H1 (cell line): ENCODE data around the gene POGLUT2. TPM values are rescaled to one million over a fixed set of nuclear protein-coding genes. Genes with fewer than 3 reads are reported as not detected.

Experiments
- CTCF ChIA-PET: fragments of 300-600 bp; sonication (Branson Sonifier 250); formaldehyde crosslinking; loops from one replicate; lab custom pipeline; 2021; ENCODE audit not compliant: partially characterized antibody; lab: Charles Lee
- POLR2A ChIA-PET: fragments of 300-600 bp; sonication (Branson Sonifier 250); formaldehyde crosslinking; loops from one replicate; lab custom pipeline; 2021; ENCODE audit warnings: inconsistent platforms; ENCODE audit not compliant: partially characterized antibody; lab: Charles Lee
- DNase-seq, 2 experiments: peaks; one replicate each; pipeline versions ENCODE4 v3.0.0 to v3.0.0-alpha.2; 2010 to 2022; ENCODE audit warnings: low spot score in 2 of 2, low read depth in 1 of 2, mixed read lengths in 1 of 2
- FAIRE-seq: peaks from 2 replicates; lab custom pipeline; 2011; peaks lifted over from hg19 to GRCh38; lab: Jason Lieb, UNC
- H2AFZ ChIP-seq: 2 replicates; pipeline ENCODE4 v1.8.1; 2012; ENCODE audit warnings: low read length, inconsistent platforms
- H2AK5ac ChIP-seq: 2 replicates; pipeline ENCODE4 v1.6.1; 2013; ENCODE audit warnings: low read depth, low read length
- H2BK120ac ChIP-seq: replicated peaks from 2 replicates; pipeline ENCODE3; 2013; ENCODE audit warnings: low read depth, low read length, inconsistent platforms
- H2BK12ac ChIP-seq: 2 replicates; pipeline ENCODE4 v1.6.1; 2013; ENCODE audit warnings: low read depth, low read length
- H2BK15ac ChIP-seq: 2 replicates; pipeline ENCODE4 v1.6.1; 2013; ENCODE audit warnings: low read length
- H2BK20ac ChIP-seq: 2 replicates; pipeline ENCODE4 v1.6.1; 2013; ENCODE audit warnings: low read length
- H2BK5ac ChIP-seq: 2 replicates; pipeline ENCODE4 v1.6.1; 2013; ENCODE audit warnings: low read depth, low read length
- H3K14ac ChIP-seq: 2 replicates; pipeline ENCODE4 v1.6.1; 2013; ENCODE audit warnings: inconsistent platforms; ENCODE audit not compliant: insufficient read length
- H3K18ac ChIP-seq: 2 replicates; pipeline ENCODE4 v1.6.1; 2013; ENCODE audit warnings: low read length; ENCODE audit errors: extremely low read depth
- H3K23ac ChIP-seq: 2 replicates; pipeline ENCODE4 v1.6.1; 2013; ENCODE audit warnings: inconsistent platforms; ENCODE audit not compliant: insufficient read length
- H3K23me2 ChIP-seq: 2 replicates; pipeline ENCODE4 v1.6.1; 2013; ENCODE audit warnings: low read depth, low read length
- H3K27ac ChIP-seq: 2 replicates; pipeline ENCODE4 v1.6.1; 2011; ENCODE audit warnings: low read depth, low read length, inconsistent platforms
- H3K27me3 ChIP-seq, 4 experiments: replicated peaks in 1 of 4; 1 replicate in 1 of 4; 2 replicates in 3 of 4; pipeline versions ENCODE4 v1.6.1 to v1.8.1; 2011 to 2013; ENCODE audit warnings: low read length in 3 of 4, mild to moderate bottlenecking in 3 of 4, inconsistent platforms in 2 of 4, mixed read lengths in 2 of 4, moderate library complexity in 1 of 4; ENCODE audit not compliant: control insufficient read depth in 3 of 4, insufficient read depth in 3 of 4; ENCODE audit errors: extremely low read depth in 1 of 4
- H3K36me3 ChIP-seq, 4 experiments: 2 replicates each; pipeline versions ENCODE4 v1.6.1 to v1.8.1; 2011 to 2013; ENCODE audit warnings: mild to moderate bottlenecking in 4 of 4, low read length in 3 of 4, moderate library complexity in 2 of 4, control low read depth in 1 of 4, inconsistent platforms in 1 of 4; ENCODE audit not compliant: insufficient read depth in 4 of 4, control insufficient read depth in 2 of 4
- H3K4ac ChIP-seq: replicated peaks from 2 replicates; pipeline ENCODE3; 2013; ENCODE audit warnings: low read length, low read depth, mixed read lengths, inconsistent platforms; ENCODE audit not compliant: insufficient read length
- H3K4me1 ChIP-seq, 4 experiments: replicated peaks in 1 of 4; 1 replicate in 1 of 4; 2 replicates in 3 of 4; pipeline versions ENCODE4 v1.6.1 to v1.8.1; 2011 to 2013; ENCODE audit warnings: low read length in 3 of 4, inconsistent platforms in 2 of 4, mixed read lengths in 1 of 4; ENCODE audit not compliant: insufficient read depth in 4 of 4, control insufficient read depth in 3 of 4
- H3K4me2 ChIP-seq, 2 experiments: 2 replicates each; pipeline versions ENCODE4 v1.6.1 to v1.8.1; 2011 to 2013; ENCODE audit warnings: low read depth in 2 of 2, low read length in 2 of 2, control low read depth in 1 of 2, inconsistent platforms in 1 of 2, mild to moderate bottlenecking in 1 of 2; ENCODE audit not compliant: insufficient read depth in 1 of 2
- H3K4me3 ChIP-seq, 4 experiments: fragments of 200-600, 300-600 bp in 1 of 4; sonication (generic), shearing (Covaris generic), sonication (Bioruptor Twin) in 1 of 4; 2 replicates each; pipeline versions ENCODE4 v1.5.1 to v1.8.1; 2011 to 2016; ENCODE audit warnings: low read length in 4 of 4, low read depth in 3 of 4, control low read depth in 2 of 4, inconsistent platforms in 2 of 4, mild to moderate bottlenecking in 2 of 4, mixed read lengths in 1 of 4, moderate library complexity in 1 of 4; ENCODE audit not compliant: insufficient read depth in 2 of 4; ENCODE audit errors: extremely low read depth in 1 of 4
- H3K56ac ChIP-seq: replicated peaks from 2 replicates; pipeline ENCODE3; 2013; ENCODE audit warnings: low read depth, mild to moderate bottlenecking, mixed read lengths, low read length, inconsistent platforms; ENCODE audit not compliant: insufficient read length
- H3K79me1 ChIP-seq: 2 replicates; pipeline ENCODE4 v1.6.1; 2013; ENCODE audit warnings: low read depth, low read length, control low read depth
- H3K79me2 ChIP-seq, 2 experiments: 2 replicates each; pipeline versions ENCODE4 v1.6.1 to v1.8.1; 2012 to 2013; ENCODE audit warnings: low read length in 2 of 2, mild to moderate bottlenecking in 2 of 2, inconsistent platforms in 1 of 2; ENCODE audit not compliant: insufficient read depth in 2 of 2, control insufficient read depth in 1 of 2
- H3K9ac ChIP-seq, 4 experiments: replicated peaks in 1 of 4; 1 replicate in 1 of 4; 2 replicates in 3 of 4; pipeline versions ENCODE4 v1.6.1 to v1.8.1; 2011 to 2013; ENCODE audit warnings: low read depth in 3 of 4, low read length in 3 of 4, control low read depth in 2 of 4, mild to moderate bottlenecking in 2 of 4, moderate library complexity in 2 of 4, inconsistent platforms in 1 of 4; ENCODE audit errors: extremely low read depth in 1 of 4
- H3K9me3 ChIP-seq, 2 experiments: 2 replicates each; pipeline versions ENCODE4 v1.6.1 to v1.8.1; 2012 to 2013; ENCODE audit warnings: mild to moderate bottlenecking in 2 of 2, moderate library complexity in 2 of 2, control low read depth in 1 of 2, inconsistent platforms in 1 of 2, low read depth in 1 of 2, low read length in 1 of 2, mixed read lengths in 1 of 2; ENCODE audit not compliant: insufficient read depth in 2 of 2
- H4K20me1 ChIP-seq, 2 experiments: replicated peaks in 1 of 2; 2 replicates each; pipeline versions ENCODE3 to v1.8.1; 2011 to 2013; ENCODE audit warnings: inconsistent platforms in 2 of 2, low read length in 2 of 2, mild to moderate bottlenecking in 1 of 2; ENCODE audit not compliant: insufficient read depth in 2 of 2, control insufficient read depth in 1 of 2
- H4K5ac ChIP-seq: 2 replicates; pipeline ENCODE4 v1.6.1; 2013; ENCODE audit warnings: low read length, low read depth, mixed read lengths, inconsistent platforms; ENCODE audit not compliant: insufficient read length
- H4K8ac ChIP-seq: 2 replicates; pipeline ENCODE4 v1.8.0; 2013; ENCODE audit warnings: mild to moderate bottlenecking, moderate library complexity, low read length, inconsistent platforms; ENCODE audit not compliant: insufficient read depth; ENCODE audit errors: extremely low read depth
- H4K91ac ChIP-seq: replicated peaks from 2 replicates; pipeline ENCODE3; 2013; ENCODE audit warnings: low read length, mixed read lengths, inconsistent platforms; ENCODE audit not compliant: insufficient read length
- ASH2L ChIP-seq: fragments of 200-600, 300-600 bp; sonication (generic); IDR thresholded peaks from one replicate; pipeline ENCODE4 v1.7.1; 2017; ENCODE audit warnings: low read length
- BRCA1 ChIP-seq: IDR thresholded peaks from 2 replicates; pipeline ENCODE4 v1.6.1; 2012; ENCODE audit warnings: low read depth, low read length, improper control_type of control experiment
- CBX8 ChIP-seq: fragments of 300-800, 300-1000 bp; sonication (generic); IDR thresholded peaks from 2 replicates; pipeline ENCODE4 v1.7.1; 2016; ENCODE audit warnings: low read depth, low read length, borderline replicate concordance
- EP300 ChIP-seq, 2 experiments: IDR thresholded peaks; 1 replicate in 1 of 2; 2 replicates in 1 of 2; pipeline ENCODE4 v1.6.1; 2011 to 2012; ENCODE audit warnings: low read depth in 2 of 2, low read length in 2 of 2, mild to moderate bottlenecking in 2 of 2, borderline replicate concordance in 1 of 2, inconsistent platforms in 1 of 2, moderate library complexity in 1 of 2
- NANOG ChIP-seq: IDR thresholded peaks from 2 replicates; pipeline ENCODE4 v1.6.1; 2011; ENCODE audit warnings: low read length, low read depth, mild to moderate bottlenecking, inconsistent platforms; ENCODE audit not compliant: insufficient read depth, poor library complexity, severe bottlenecking
- NRF1 ChIP-seq: IDR thresholded peaks from 2 replicates; pipeline ENCODE4 v1.6.1; 2011; ENCODE audit warnings: mild to moderate bottlenecking, low read depth, low read length, improper control_type of control experiment
- RNF2 ChIP-seq: fragments of 200-900, 300-1000 bp; sonication (generic); IDR thresholded peaks from 2 replicates; pipeline ENCODE4 v1.7.1; 2016; ENCODE audit warnings: borderline replicate concordance, low read depth, mild to moderate bottlenecking, antibody characterized with exemption, low read length; ENCODE audit not compliant: poor library complexity, severe bottlenecking; ENCODE audit errors: missing control alignments
- SP1 ChIP-seq: IDR thresholded peaks from 2 replicates; pipeline ENCODE4 v1.6.1; 2011; ENCODE audit warnings: low read depth, low read length
- SUZ12 ChIP-seq: fragments of 200-600 bp; sonication (generic); IDR thresholded peaks from 2 replicates; pipeline ENCODE4 v1.6.1; 2012; ENCODE audit warnings: mild to moderate bottlenecking, inconsistent platforms, low read length, moderate library complexity, mixed read lengths
- TCF12 ChIP-seq: IDR thresholded peaks from 2 replicates; pipeline ENCODE4 v1.6.1; 2011; ENCODE audit warnings: low read depth, mild to moderate bottlenecking, low read length
- WGBS, 2 experiments: shearing (Covaris generic) in 1 of 2; methylation state at CpG; one replicate each; pipeline versions ENCODE4 v1.1.6 to v1.1.7; 2013 to 2015; ENCODE audit warnings: low lambda C conversion rate in 2 of 2, mixed read lengths in 2 of 2, inconsistent platforms in 1 of 2, low coverage in 1 of 2, missing lambda C conversion rate in 1 of 2; ENCODE audit not compliant: insufficient replicate concordance in 2 of 2, insufficient coverage in 1 of 2, insufficient read length in 1 of 2; ENCODE audit errors: extremely low coverage in 1 of 2, missing lambda C conversion rate in 1 of 2; 5-methylcytosine and 5-hydroxymethylcytosine counted together
- polyA plus RNA-seq, 7 experiments: library from polyadenylated mRNA; depleted of rRNA in 3 of 7; stranded (reverse) in 5 of 7; unstranded in 2 of 7; fragments of >200 nt in 5 of 7; fragments of 200-250 nt in 2 of 7; gene quantifications; 1 replicate in 5 of 7; 2 replicates in 1 of 7; 4 replicates in 1 of 7; pipeline versions ENCODE4 v1.2.1 to v1.2.3, GENCODE V29; 2011 to 2013; ENCODE audit warnings: missing spikeins in 2 of 7, mixed read lengths in 2 of 7
- total RNA-seq: library from RNA; stranded (reverse); fragmentation: NEBNext Ultra II Directional; extraction: Animal tissue kit (Norgen Biotek cat#: 25700); gene quantifications from 2 replicates; pipeline ENCODE4 v1.2.1, GENCODE V29; 2021
- TF ChIP-seq, protein P1 (sequence below): IDR thresholded peaks from 2 replicates; pipeline ENCODE4 v1.6.1; 2012; ENCODE audit warnings: inconsistent platforms

Gene POGLUT2
- total and polyA plus RNA-seq, 2 of the 8 experiments (the other 6 are each of a cell fraction or from before 2014, with no cell fraction given), result 9.9 to 22.3 TPM

DNA sequence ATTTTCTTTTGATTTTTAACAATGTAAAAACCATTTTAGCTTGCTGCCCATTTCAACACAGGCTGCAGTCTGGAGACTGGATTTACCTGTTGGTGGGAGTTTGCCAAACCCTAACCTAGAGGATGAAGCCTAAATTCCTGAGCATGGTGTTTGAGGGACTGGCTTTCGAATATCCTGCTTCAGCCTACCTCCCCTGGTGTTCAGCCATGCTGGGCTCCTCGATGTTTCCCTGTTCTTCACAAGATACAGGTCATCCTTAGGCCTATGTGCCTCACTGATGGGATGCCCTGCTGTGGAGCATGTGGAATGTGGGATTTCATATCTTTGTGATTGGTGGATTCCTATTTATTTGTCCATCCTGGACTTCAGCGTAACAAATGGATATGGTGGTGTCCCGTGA is 26.6 kb upstream of the POGLUT2 start:
- Histone ChIP-seq H3K23ac (no peak overlapping the region), H3K27ac (no peak overlapping the region; the same call in 1 of the 2 replicates), H4K91ac (no peak overlapping the region), H2BK20ac (no peak overlapping the region), H3K27me3 (no peaks in the 10 kb centered on the region), H3K18ac (no peak overlapping the region), H4K20me1 (no peaks in the 10 kb centered on the region), H3K79me1 (no peaks in the 10 kb centered on the region), H4K8ac (no peak overlapping the region), H3K23me2 (no peaks in the 10 kb centered on the region), H4K5ac (no peak overlapping the region), H3K4me1 (peaks cover 0 to 4% (median 2%) of the 10 kb centered on the region in 4 experiments; a peak in 3 of 7 replicates), H2BK15ac (no peak overlapping the region), H2AK5ac (no peak overlapping the region), H3K56ac (no peak overlapping the region), H3K9ac (no peak overlapping the region), H3K4me3 (no peak overlapping the region), H2AFZ (no peak overlapping the region), H3K79me2 (no peaks in the 10 kb centered on the region), H3K9me3 (no peaks in the 10 kb centered on the region), H3K4ac (no peak overlapping the region), H3K14ac (no peak overlapping the region), H3K36me3 (no peaks in the 10 kb centered on the region; a peak in 2 of 8 replicates), H3K4me2 (0 out of 4 replicates have a peak overlapping the region, but pooled peaks of 1 of the 2 experiments have one; percentile 40), H2BK5ac (no peak overlapping the region), H2BK12ac (no peak overlapping the region), H2BK120ac (no peak overlapping the region)
- ChIA-PET CTCF (interaction anchor here (0.9 kb wide), 1 partner anchor 245 kb away, joined by 3 read pairs; no protein-coding TSS in a partner anchor), POLR2A (no interaction called here)
- FAIRE-seq (no peak), DNase-seq (no peak)
- WGBS, 2 experiments, result 93% methylated on average over 4 of the region's 4 CpGs; no CpG with 5 or more reads in 1 of the 2 experiments
- TF ChIP-seq NANOG (no peak), SUZ12 (no peak), CBX8 (no peak), RNF2 (no peak), BRCA1 (no peak), TCF12 (no peak), SP1 (no peak), ASH2L (no peak), EP300 (IDR thresholded peaks at IDR 0.05; ENCODE audit: borderline replicate concordance in 1 of 2, low read depth in 2 of 2, low read length in 2 of 2) (no peak), NRF1 (no peak)
- TF ChIP-seq, protein P1, sequence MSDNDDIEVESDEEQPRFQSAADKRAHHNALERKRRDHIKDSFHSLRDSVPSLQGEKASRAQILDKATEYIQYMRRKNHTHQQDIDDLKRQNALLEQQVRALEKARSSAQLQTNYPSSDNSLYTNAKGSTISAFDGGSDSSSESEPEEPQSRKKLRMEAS, result no peak
